Neuron (in vitro differentiated cells): ENCODE measurements around the gene TIMP2.

Experiments used
- H2AFZ ChIP-seq: one replicate; pipeline ENCODE4 v1.6.1; 2013; ENCODE audit warnings: low read depth, mild to moderate bottlenecking, inconsistent platforms, low read length, moderate library complexity
- H3K27me3 ChIP-seq: one replicate; pipeline ENCODE4 v1.6.1; 2013; ENCODE audit warnings: low read length; ENCODE audit not compliant: insufficient read depth
- H3K36me3 ChIP-seq: one replicate; pipeline ENCODE4 v1.6.1; 2013; ENCODE audit warnings: low read length; ENCODE audit not compliant: insufficient read depth
- H3K4me1 ChIP-seq: one replicate; pipeline ENCODE4 v1.6.1; 2013; ENCODE audit warnings: low read length; ENCODE audit not compliant: insufficient read depth
- H3K4me3 ChIP-seq: 2 replicates; pipeline ENCODE4 v1.5.1; 2013; ENCODE audit warnings: mild to moderate bottlenecking, low read length, moderate library complexity
- H3K9me3 ChIP-seq: one replicate; pipeline ENCODE4 v1.6.1; 2013; ENCODE audit warnings: low read length

TIMP2 gene

DNA sequence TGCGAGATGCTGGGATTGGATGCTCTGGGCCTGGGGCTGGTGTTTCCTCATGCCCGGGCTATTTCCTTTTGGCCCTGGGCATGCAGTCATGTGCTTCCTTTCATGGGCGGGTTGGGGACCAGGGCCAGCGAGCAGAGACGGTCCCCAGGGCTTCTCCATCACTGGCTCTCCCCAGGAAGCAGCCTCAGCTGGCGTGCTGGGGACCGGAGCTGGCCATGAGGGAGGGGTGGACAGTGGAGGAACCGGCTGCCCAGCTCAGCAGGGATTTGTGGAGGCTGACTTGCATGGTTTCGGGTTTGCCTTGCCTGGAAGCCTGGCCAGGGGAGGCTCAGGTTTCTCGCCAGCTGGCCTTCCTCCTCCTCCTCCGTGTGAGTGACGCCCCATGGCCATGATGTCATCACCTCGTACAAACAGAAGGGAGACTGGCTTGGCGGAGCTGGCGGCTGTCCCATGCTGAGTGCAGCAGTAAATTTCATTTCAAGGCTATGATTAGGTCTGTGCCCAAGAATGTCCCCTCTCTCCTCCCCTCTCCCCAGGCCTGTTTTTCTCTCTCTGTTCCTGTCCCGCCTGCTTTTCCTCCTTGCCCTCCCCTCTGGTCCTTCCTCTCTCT, 8.9 kb upstream of the TIMP2 start:
- Histone ChIP-seq H3K36me3 (no peaks in the 10 kb centered on the region), H3K4me1 (peaks cover 25% of the 10 kb centered on the region), H3K27me3 (no peaks in the 10 kb centered on the region), H3K9me3 (no peaks in the 10 kb centered on the region), H2AFZ (no peak overlapping the region), H3K4me3 (no peak overlapping the region)

DNA sequence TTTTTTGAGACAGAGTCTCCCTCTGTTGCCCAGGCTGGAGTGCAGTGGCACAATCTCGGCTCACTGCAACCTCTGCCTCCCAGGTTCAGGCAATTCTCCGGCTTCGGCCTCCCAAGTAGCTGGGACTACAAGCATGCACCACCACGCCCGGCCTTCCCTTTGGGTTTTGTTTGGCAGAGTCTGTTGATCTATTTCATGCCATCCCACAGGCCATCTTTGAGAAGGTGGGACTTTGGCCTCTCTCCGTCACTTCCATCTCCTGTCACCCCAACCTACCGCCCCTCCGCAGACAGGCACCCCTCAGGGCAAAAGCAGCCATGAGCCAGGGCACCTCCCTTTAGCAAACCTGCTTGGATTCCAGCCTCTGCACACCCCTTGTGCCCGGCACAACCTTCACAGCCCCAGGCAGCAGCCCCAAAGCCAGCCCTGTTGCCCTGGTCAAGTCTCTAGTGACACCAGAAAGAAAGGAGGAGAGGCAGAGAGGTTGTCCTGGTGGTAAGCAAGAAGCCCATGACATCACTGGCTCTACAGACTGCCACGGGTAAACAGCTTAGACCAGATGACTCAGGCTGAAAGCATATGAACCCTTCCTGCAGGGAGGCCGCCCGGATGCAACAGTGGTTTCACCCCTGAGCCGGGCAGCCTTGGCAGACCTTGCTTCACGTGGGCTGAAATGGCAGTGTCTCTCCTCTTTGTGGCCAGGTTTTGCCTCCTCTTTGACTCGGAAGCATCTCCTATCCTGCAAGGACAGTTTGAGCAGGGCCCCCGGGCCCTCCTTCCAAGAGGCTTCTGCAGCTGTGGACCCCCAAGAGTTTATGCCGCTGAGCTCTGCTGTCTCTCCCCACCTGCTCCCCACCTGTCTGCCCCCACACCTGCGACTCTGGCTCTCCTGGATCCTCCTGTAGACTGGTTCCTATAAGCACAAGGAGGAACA, 8.1 kb upstream of the TIMP2 start:
- H3K36me3 ChIP-seq = no peaks in the 10 kb centered on the region
- H3K4me3 ChIP-seq = no peak overlapping the region
- H2AFZ ChIP-seq = no peak overlapping the region
- H3K9me3 ChIP-seq = no peaks in the 10 kb centered on the region
- peaks cover 29% of the 10 kb centered on the region for H3K4me1 ChIP-seq
- no peaks in the 10 kb centered on the region for H3K27me3 ChIP-seq

DNA sequence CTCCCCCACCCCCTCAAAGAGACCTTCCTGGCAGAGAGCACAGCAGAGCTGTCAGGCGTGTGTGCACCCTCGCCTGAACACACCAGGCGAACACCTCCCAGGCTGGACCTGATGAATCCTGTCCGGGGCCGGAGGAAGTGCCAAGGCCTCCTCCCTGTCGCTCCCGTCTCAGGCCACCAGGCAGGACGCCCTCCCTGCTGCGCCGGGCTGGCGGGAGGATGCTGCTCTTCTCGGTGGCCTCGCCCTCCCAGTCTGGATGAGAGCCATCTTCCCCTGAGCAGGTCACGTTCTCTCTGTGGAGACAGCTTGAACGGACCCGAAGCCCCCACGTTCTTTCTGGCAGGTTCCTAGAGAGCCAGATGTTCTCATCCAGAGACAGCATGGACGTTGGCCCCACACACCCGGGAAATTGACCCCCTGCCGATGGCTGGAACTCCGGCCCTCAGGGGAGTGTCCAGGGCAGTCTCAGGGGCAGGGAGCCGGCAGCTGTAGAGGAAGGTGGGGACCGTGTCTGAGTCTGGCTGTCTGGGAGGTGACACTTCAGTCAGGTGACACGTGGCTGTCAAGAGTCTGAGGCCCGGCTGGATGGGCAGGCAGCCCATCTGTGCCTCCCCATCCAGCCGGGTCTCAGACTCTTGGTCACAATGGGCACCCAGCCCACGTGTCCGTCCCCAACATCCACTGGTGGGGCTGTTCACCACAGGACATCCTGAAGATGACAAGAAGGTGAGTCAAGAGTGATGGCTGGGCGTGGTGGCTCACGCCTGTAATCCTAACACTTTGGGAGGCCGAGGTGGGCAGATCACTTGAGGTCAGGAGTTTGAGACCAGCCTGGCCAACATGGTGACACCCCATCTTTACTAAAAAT, 5.0 kb upstream of the TIMP2 start:
- Histone ChIP-seq H3K4me1 (peaks cover 32% of the 10 kb centered on the region), H3K27me3 (no peaks in the 10 kb centered on the region), H3K4me3 (no peak overlapping the region), H2AFZ (no peak overlapping the region), H3K9me3 (no peaks in the 10 kb centered on the region), H3K36me3 (no peaks in the 10 kb centered on the region)

DNA sequence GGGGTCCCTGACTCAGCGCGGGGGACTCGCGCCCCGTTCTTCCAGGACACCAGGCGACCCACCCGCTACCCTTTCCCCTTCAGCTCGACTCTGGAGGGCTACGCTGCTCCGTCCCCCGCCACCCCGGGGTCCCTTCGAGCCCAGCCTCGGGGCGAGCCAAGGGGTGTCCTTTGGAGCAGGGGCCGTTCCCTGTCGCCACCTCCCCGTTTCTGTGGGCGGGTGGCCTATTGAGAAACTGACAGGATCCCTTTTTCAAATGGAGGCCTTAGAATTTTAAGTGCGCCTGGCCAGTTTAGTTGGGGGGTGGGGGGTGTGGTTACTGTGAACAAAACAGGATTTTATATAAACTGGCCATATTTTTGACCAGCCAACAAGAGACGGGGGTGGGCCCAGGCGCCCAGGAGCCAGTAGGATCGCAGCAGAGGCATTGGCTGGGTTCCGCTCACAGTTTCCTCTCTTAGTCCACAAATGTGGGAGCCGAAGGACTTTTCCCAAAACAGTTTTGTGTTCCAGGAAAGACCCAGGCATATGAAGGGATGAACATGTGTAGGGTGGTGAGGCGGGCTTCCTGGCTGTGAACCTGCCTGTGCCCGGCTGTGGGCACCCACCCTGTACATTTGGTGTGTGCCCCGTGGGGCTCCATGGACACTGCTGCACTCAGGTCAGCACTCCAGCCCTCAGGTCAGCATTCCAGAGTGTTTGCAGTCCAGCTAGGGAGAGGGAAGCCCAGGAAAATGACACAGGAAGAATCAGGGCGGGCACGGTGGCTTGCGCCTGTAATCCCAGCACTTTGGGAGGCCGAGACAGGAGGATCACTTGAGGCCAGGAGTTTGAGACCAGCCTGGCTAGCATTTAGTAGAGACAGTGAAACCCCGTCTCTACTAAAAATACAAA, 722 bp upstream of the TIMP2 start:
- H3K4me1 ChIP-seq = peaks cover 36% of the 10 kb centered on the region
- no peaks in the 10 kb centered on the region for H3K9me3 ChIP-seq
- H3K27me3 ChIP-seq = no peaks in the 10 kb centered on the region
- H2AFZ ChIP-seq = peak overlapping the region; percentile 51
- peak overlapping the region; percentile 60 for H3K4me3 ChIP-seq
- H3K36me3 ChIP-seq = no peaks in the 10 kb centered on the region

DNA sequence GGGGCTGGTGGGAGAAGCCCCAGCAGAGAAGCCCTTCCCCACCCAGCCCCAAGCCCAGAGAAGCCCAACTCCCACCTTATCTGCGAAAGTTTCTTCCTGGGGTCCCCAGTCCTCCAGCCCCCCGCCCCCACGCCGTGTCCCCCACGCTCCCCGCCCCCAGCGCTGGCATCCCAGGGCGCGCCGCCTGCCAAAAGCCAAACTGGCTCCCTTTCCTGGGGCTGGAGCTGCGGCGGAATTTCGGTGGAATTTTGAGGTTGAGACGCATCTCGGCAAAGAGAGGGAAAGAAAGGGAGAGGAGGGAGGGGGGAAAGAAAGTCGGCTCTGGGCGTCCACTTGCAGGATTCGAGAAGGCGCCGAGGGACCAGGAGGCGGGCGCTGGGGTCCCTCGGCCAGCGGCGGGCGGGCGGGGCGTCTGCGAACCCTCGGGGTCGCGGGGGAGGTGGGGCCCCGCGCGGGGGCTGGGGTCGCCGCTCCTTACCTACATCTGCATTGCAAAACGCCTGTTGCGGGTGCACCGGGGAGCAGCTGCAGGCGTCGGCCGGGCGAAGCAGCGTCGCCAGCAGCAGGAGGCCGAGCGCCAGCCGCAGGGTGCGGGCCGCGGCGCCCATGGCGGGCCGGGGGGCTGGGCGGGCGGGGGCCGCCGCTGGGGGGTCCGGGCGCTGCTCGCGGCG, 571 bp downstream of the TIMP2 start:
- Histone ChIP-seq H3K27me3 (no peaks in the 10 kb centered on the region), H3K4me3 (peak overlapping the region; percentile 60), H3K9me3 (no peaks in the 10 kb centered on the region), H3K4me1 (peaks cover 36% of the 10 kb centered on the region), H3K36me3 (no peaks in the 10 kb centered on the region), H2AFZ (no peak overlapping the region)

DNA sequence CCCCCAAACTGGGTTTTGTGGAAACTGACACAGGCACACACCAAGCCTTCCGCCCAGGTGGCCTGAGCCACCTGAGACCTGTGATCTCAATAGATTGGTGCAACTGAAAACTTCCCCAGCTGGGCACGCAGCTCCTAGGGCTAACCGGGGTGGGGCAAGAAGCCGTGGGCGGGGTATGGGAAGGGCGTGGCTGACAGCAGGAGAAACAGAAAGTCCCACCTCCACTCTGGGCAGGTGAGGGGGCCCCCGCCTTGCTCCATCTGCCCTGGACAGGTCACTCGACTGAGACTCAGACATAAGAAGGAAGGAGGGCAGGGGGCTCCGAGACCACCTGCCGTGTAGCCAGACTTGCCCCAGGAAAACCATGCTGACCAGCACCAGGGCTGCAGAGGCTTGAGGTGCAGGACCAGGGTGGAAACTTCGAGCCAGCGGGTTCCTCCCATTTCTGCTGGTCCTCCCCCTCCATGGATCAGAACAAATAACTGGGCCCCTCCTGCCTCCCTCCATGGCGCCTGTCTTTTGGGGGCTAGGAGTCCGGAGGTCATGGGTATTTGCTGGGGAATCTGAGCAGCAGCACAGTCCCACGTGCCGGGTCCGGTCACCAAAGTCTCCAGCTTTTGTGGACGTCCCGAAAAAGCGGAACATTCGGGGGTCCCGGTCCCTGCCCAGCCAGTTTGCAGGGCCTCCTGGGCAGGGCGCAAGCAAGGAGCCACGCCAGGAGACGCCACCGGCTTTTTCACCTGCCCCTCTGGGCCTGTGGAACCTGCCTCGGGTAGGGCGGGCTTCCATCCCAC, 1.3 kb downstream of the TIMP2 start:
- H3K36me3 ChIP-seq = no peaks in the 10 kb centered on the region
- peak overlapping the region; percentile 60 for H3K4me3 ChIP-seq
- peaks cover 36% of the 10 kb centered on the region for H3K4me1 ChIP-seq
- no peak overlapping the region for H2AFZ ChIP-seq
- no peaks in the 10 kb centered on the region for H3K9me3 ChIP-seq
- H3K27me3 ChIP-seq = no peaks in the 10 kb centered on the region

DNA sequence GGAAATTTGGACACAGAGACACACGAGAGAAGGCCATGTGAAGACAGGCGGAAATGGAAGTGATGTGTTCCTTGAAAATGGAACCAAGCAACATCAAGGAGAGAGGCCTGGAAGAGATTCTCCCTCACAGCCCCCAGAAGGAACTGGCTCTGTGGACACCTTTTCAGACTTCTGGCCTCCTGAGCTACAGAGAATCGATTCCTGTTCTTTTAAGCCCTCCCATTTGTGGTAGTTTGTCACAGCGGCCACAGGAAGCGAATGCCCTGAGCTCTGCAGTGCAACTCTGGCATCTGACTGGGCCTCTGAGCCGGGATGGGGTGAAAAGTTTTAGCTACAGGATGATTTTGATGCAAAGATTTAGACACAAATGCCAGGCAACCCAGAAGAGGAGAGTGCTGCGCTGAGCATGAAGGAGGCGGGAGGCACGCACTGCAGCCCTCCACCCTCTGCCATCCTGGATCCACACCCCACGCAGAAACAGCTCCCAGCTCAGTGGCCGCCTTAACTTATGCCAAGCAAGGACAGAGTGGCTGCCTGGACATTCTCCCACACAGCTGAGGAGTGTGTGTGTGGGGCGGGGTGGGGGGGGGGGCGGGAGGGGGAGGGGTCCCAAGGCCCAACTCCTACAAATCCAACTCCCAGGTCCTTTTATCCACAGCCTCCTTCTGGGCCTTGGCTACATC, 2.2 kb downstream of the TIMP2 start:
- H3K9me3 ChIP-seq = no peaks in the 10 kb centered on the region
- H3K36me3 ChIP-seq = no peaks in the 10 kb centered on the region
- no peaks in the 10 kb centered on the region for H3K27me3 ChIP-seq
- H3K4me1 ChIP-seq = peaks cover 28% of the 10 kb centered on the region
- H3K4me3 ChIP-seq = peak overlapping the region; percentile 60
- H2AFZ ChIP-seq = no peak overlapping the region

DNA sequence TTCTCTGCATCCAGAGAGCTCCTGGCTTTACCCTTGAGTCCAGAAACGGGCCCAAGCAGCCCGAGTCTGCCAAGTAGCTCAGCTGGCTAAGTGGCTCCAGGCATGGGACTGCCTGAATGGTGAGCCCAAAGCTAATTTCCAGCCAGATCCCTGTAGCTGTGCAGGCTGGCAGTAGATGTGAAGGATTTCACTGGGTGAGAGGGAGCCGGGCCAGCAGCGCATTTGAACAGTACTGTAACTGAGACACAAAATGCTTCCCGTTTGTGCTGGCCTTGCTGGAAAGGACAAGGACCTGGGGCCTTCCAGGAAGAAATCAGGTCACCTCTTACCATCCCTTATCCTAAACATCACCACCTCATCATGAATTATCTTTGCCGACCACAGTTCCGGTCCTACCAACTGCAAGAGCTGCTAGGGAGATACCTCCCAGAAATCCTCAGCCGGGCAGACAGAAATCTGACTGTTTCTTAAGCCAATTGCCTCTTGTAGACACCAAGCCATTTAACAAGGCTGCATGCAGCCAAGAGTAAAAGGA, 3.7 kb downstream of the TIMP2 start:
- Histone ChIP-seq H3K4me3 (no peak overlapping the region), H3K27me3 (no peaks in the 10 kb centered on the region), H2AFZ (no peak overlapping the region), H3K4me1 (peaks cover 28% of the 10 kb centered on the region), H3K9me3 (no peaks in the 10 kb centered on the region), H3K36me3 (no peaks in the 10 kb centered on the region)

DNA sequence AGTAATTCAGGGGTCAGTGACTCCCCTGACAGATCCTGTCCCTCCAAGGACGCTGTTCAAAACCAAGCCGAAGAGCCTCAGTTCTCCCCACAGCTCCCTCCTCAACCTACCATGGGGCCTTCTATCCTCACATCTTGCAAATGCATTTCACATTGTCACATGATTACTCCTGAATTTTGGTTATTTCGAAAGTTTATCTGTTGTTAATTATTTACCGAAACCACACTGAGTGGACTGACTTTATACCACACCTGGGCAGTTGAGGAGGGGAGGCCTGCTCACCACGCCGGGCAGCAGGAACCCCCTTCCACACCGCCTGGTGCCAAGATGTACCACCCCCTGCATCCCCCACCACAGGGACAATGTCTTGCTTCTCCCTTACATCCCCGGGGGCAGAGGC, 4.7 kb downstream of the TIMP2 start:
- Histone ChIP-seq H3K4me1 (peaks cover 21% of the 10 kb centered on the region), H3K9me3 (no peaks in the 10 kb centered on the region), H3K36me3 (no peaks in the 10 kb centered on the region), H2AFZ (no peak overlapping the region), H3K27me3 (no peaks in the 10 kb centered on the region), H3K4me3 (no peak overlapping the region)

DNA sequence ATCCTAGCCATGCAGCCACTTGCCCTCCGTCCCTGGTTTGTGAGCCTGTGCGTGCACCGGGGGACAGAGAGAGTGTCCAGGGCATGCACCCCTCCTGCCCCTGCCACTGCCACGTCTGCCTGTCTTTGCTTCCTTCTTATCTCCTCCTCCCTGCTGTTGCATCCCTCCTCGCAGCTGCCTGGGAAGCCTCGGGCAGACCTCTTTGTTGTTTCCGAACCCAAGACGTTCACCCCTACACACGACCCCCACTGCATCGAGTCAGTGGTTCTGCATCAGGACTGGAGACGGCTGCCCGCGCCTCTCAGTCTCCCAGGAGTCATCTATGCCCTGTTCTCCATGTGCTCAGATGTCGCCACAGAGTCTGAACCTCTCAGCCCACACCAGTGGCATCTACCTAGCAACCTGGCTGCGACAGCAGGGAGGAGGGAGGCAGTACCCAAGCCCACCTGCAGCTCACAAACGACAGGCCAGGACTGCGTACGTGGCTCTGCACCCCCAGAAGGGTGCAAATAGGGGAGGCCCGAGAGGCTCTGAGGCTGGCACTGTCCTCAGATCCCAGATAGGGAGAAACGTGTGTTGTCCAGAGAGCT, 5.2 kb downstream of the TIMP2 start:
- no peak overlapping the region for H3K4me3 ChIP-seq
- no peak overlapping the region for H2AFZ ChIP-seq
- H3K27me3 ChIP-seq = no peaks in the 10 kb centered on the region
- H3K9me3 ChIP-seq = no peaks in the 10 kb centered on the region
- H3K4me1 ChIP-seq = peaks cover 21% of the 10 kb centered on the region
- no peaks in the 10 kb centered on the region for H3K36me3 ChIP-seq
